ENCODE data around the gene ARFGAP3.

GRCh38 chr22:42905702-42906183, 48.7 kb upstream of the ARFGAP3 start:
- TF ChIP-seq CTCF (IDR thresholded peaks at IDR 0.05), result no peak
- TF ChIP-seq POLR2A (IDR thresholded peaks at IDR 0.05), result no peak

Data from heart left ventricle (tissue), 13 donors.